Measurements from ENCODE around the gene NEK3. TPM values are rescaled to one million over a fixed set of nuclear protein-coding genes. Genes with fewer than 3 reads are reported as not detected.

The NEK3 gene
- total RNA-seq, 3 donors from 2014 or later = 20.5 to 44.0 (median 35.9) TPM

- peaks cover 3% of the 10 kb centered on the region for H3K36me3 ChIP-seq (ENCODE audit: low read depth)
These were observed 21.9 kb downstream of the NEK3 start for GRCh38 chr13:52137489-52137888.

DNA sequence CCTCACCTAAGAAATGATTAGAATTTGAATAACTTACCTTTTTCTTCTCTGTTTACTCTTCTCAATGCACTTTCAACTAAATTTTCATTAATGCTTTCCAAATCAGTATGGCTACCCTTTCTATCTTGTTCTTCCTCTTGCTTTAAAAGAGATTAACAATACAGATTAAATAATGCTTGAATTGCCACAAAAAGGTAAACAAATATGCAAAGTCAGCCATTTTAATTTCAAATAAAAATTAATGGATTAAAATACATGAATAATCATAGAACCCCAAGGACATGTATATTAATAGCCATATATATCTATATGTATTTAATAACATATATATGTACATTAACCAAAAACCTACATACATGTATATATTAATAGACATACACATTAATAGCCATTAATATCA lies 22.6 kb downstream of the NEK3 start:
- Histone ChIP-seq H3K9me3 (no peaks in the 10 kb centered on the region), H3K4me1 (ENCODE audit: low read depth) (no peaks in the 10 kb centered on the region), H3K4me3 (no peak overlapping the region), H3K36me3 (ENCODE audit: low read depth) (peaks cover 3% of the 10 kb centered on the region)
- DNase-seq (no peak), ATAC-seq (no peak)
- intact Hi-C loops (cut with DNase I, micrococcal nuclease) = no loop called here
- TF ChIP-seq CTCF (IDR thresholded peaks at IDR 0.05) = no peak

More at GRCh38 chr13:52137489-52137888, 21.9 kb downstream of the NEK3 start:
- TF ChIP-seq CTCF (IDR thresholded peaks at IDR 0.05) = no peak
- no peak for DNase-seq
- Histone ChIP-seq H3K4me3 (no peak overlapping the region), H3K4me1 (ENCODE audit: low read depth) (no peaks in the 10 kb centered on the region), H3K9me3 (no peaks in the 10 kb centered on the region)
- ATAC-seq = no peak
- intact Hi-C loops (cut with DNase I, micrococcal nuclease) = no loop called here

- Histone ChIP-seq H3K4me1 (ENCODE audit: low read depth) (peaks cover 8% of the 10 kb centered on the region), H3K36me3 (ENCODE audit: low read depth) (peaks cover 3% of the 10 kb centered on the region), H3K4me3 (no peak overlapping the region), H3K9me3 (no peaks in the 10 kb centered on the region)
- ATAC-seq = no peak
- no peak for DNase-seq
- no peak for TF ChIP-seq CTCF (IDR thresholded peaks at IDR 0.05)
- intact Hi-C loops (cut with DNase I, micrococcal nuclease) = no loop called here
These were observed 28.8 kb downstream of the NEK3 start for GRCh38 chr13:52130641-52131040.

DNA sequence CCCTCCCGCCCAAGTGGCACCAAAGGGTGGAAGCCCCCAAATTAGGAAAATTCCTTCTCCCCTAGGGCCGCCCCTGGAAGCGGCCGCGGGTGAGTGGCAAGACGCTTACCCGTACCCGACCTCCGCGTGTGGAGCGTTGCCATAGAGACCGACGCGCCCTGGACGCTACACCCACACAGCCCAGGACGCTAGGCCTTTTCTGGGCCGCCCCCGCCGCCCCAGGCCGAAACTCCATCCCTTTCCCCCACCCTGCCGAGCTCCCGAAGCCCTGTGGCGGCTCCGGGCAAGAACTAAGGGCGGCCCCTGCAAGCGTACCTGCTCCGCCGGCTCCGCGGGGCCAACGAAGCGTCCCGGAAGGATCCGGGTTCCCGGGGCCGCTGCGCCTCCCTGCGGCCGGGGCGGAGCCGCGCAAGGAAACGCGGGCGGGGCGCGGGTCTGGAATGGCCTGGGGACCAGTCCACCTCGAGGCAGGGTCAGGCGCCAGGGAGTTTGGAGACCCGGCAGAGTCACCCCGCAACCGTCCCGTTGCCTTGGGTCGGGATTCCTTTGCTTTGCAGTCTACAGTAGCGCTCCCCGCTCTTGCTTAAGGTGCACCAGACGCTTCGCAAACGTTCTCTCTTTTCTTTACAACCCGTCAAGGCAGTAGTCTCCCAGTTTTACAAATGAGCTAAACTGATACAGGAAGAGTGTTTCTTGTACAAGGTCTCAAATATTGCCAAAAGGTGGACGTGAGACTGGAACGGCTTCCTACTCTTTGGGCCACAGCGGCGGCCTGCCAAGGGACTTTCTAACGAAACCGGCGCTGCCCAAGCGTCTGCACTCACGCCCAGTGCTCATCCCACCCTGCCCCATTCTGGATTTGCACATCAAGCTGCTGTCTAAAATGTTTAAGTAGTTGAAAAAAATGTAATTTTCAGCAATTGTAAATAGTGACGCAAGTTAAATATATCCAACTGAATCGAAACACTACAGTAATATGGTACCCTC lies 30.4 kb downstream of the NEK3 start, which contains the start of gene NEK5:
Gene NEK5 (minus strand): TSS at position 360 of the 987 bp plus-strand sequence. CDS start 1,591 bp downstream, outside the sequence.
- ATAC-seq (peak; percentile 93), DNase-seq (peak; percentile 74 to 86 (median 75))
- TF ChIP-seq CTCF (IDR thresholded peaks at IDR 0.05) = peak; percentile 61
- intact Hi-C loops (cut with DNase I, micrococcal nuclease) = loop anchor here (10.0 kb wide), 4 partner anchors 124 to 314 kb away; no protein-coding TSS in a partner anchor
- H3K36me3 ChIP-seq (ENCODE audit: low read depth) = peaks cover 3% of the 10 kb centered on the region
- peak within 1 kb of the TSS; percentile 14 for H3K4me3 ChIP-seq
- peaks cover 8% of the 10 kb centered on the region for H3K4me1 ChIP-seq (ENCODE audit: low read depth)
- no peaks in the 10 kb centered on the region for H3K9me3 ChIP-seq

GRCh38 chr13:52127783-52128702 lies 31.4 kb downstream of the NEK3 start:
- TF ChIP-seq CTCF (IDR thresholded peaks at IDR 0.05) = peak; percentile 82
- H3K36me3 ChIP-seq (ENCODE audit: low read depth) = no peaks in the 10 kb centered on the region
- ATAC-seq = peak; percentile 86
- DNase-seq = peak; percentile 49 to 83 (median 55)
- H3K4me1 ChIP-seq (ENCODE audit: low read depth) = peaks cover 8% of the 10 kb centered on the region
- H3K9me3 ChIP-seq = no peaks in the 10 kb centered on the region
- H3K4me3 ChIP-seq = peak overlapping the region; percentile 14
- intact Hi-C loops (cut with DNase I, micrococcal nuclease) = loop anchor here (10.0 kb wide), 4 partner anchors 123 to 313 kb away; no protein-coding TSS in a partner anchor
